ENCODE results near the gene CYP3A4.

GRCh38 chr7:99805641-99806040 is 21.7 kb upstream of the CYP3A4 start:
- TF ChIP-seq ZC3H10 (CRISPR knock-in tag; IDR thresholded peaks at IDR 0.05) (no peak), ZFP30 (CRISPR knock-in tag; IDR thresholded peaks at IDR 0.05) (no peak), CREB5 (CRISPR knock-in tag; IDR thresholded peaks at IDR 0.05; ENCODE audit: low read depth) (no peak), RARB (CRISPR knock-in tag; IDR thresholded peaks at IDR 0.05) (no peak), TOX (CRISPR knock-in tag; IDR thresholded peaks at IDR 0.05; ENCODE audit: borderline replicate concordance) (no peak), PATZ1 (CRISPR knock-in tag; IDR thresholded peaks at IDR 0.05; ENCODE audit: borderline replicate concordance) (no peak), POU6F1 (CRISPR knock-in tag; IDR thresholded peaks at IDR 0.05; ENCODE audit: borderline replicate concordance, low read depth) (no peak), GLIS3 (CRISPR knock-in tag; IDR thresholded peaks at IDR 0.05) (no peak), ZNF70 (CRISPR knock-in tag; IDR thresholded peaks at IDR 0.05) (no peak), TCF4 (CRISPR knock-in tag; IDR thresholded peaks at IDR 0.05; ENCODE audit: borderline replicate concordance) (no peak), ESRRG (CRISPR knock-in tag; IDR thresholded peaks at IDR 0.05) (no peak), ZNF8 (CRISPR knock-in tag; IDR thresholded peaks at IDR 0.05) (no peak), OSR1 (CRISPR knock-in tag; IDR thresholded peaks at IDR 0.05) (no peak), ZFP3 (CRISPR knock-in tag; IDR thresholded peaks at IDR 0.05) (no peak)

Measured in SK-N-SH treated with all-trans-retinoic acid at 6 μM for 48 hours (cell line).